ENCODE measurements around the gene NCKIPSD.
A peak's percentile ranks its signal among the peaks of the same experiment; 100 is the strongest.

The NCKIPSD gene

GRCh38 chr3:48634661-48635221 lies 51.0 kb downstream of the NCKIPSD start:
- Histone ChIP-seq H2AFZ (ENCODE audit: low read depth, low read length) (peak overlapping the region; percentile 72), H2BK5ac (ENCODE audit: low read depth, low read length, poor library complexity, severe bottlenecking) (peak overlapping the region; percentile 58), H3K4me3 (ENCODE audit: insufficient read depth in 1 of 2, low read depth in 1 of 2, low read length in 2 of 2) (peak overlapping the region; percentile 87 to 93), H3K4me2 (ENCODE audit: low read length, poor library complexity, severe bottlenecking) (peak overlapping the region; percentile 76), H4K91ac (ENCODE audit: low read length) (peak overlapping the region; percentile 78), H3K18ac (ENCODE audit: low read depth in 1 of 2, low read length in 2 of 2) (peak overlapping the region; percentile 91 to 97), H3K23ac (ENCODE audit: low read length in 2 of 2) (peak overlapping the region in 1 of 2 experiments; percentile 95), H2BK120ac (ENCODE audit: low read depth, low read length) (peak overlapping the region; percentile 7), H3K4ac (ENCODE audit: low read depth in 1 of 2, low read length in 2 of 2) (peak overlapping the region; percentile 51 to 90), H3K27me3 (ENCODE audit: control insufficient read depth in 1 of 2, insufficient read depth in 1 of 2, low read length in 2 of 2) (peaks cover 0 to 3% of the 10 kb centered on the region in 2 experiments), H3K36me3 (ENCODE audit: control insufficient read depth in 1 of 2, insufficient read depth in 2 of 2, low read depth in 1 of 2, low read length in 2 of 2) (peaks cover 38 to 48% of the 10 kb centered on the region in 2 experiments), H2AK5ac (ENCODE audit: low read length, severe bottlenecking) (peak overlapping the region; percentile 24), H3K79me1 (replicated peaks; ENCODE audit: low read length, poor library complexity, severe bottlenecking) (peaks cover 43% of the 10 kb centered on the region), H3K27ac (ENCODE audit: low read length, poor library complexity, severe bottlenecking) (peak overlapping the region; percentile 61), H3K9ac (ENCODE audit: low read length) (peak overlapping the region; percentile 92), H2BK12ac (ENCODE audit: low read length in 2 of 2) (peak overlapping the region in 1 of 2 experiments; percentile 86), H3K9me3 (ENCODE audit: control insufficient read depth, low read length) (no peaks in the 10 kb centered on the region), H3K14ac (ENCODE audit: low read length in 2 of 2) (peak overlapping the region in 1 of 2 experiments; percentile 99), H3K4me1 (ENCODE audit: control insufficient read depth, insufficient read depth, low read depth, low read length) (peaks cover 23% of the 10 kb centered on the region), H4K8ac (ENCODE audit: low read length) (peak overlapping the region; percentile 75), H2BK15ac (ENCODE audit: low read depth, poor library complexity, severe bottlenecking) (peak overlapping the region; percentile 74)
- peak; percentile 75 for DNase-seq
- under 1% methylated on average over 29 of the region's 30 CpGs for WGBS

GRCh38 chr3:48633743-48634142 lies 52.0 kb downstream of the NCKIPSD start:
- H3K4me1 ChIP-seq (ENCODE audit: control insufficient read depth, insufficient read depth, low read depth, low read length) = peaks cover 23% of the 10 kb centered on the region
- H3K14ac ChIP-seq (ENCODE audit: low read length in 2 of 2) = no peak overlapping the region
- H2BK120ac ChIP-seq (ENCODE audit: low read depth, low read length) = no peak overlapping the region
- no peak overlapping the region for H4K91ac ChIP-seq (ENCODE audit: low read length)
- H2BK12ac ChIP-seq (ENCODE audit: low read length in 2 of 2) = no peak overlapping the region
- DNase-seq = no peak
- peaks cover 0 to under 1% of the 10 kb centered on the region in 2 experiments for H3K27me3 ChIP-seq (ENCODE audit: control insufficient read depth in 1 of 2, insufficient read depth in 1 of 2, low read length in 2 of 2)
- 96% methylated on average over 2 of the region's 2 CpGs for WGBS
- H4K8ac ChIP-seq (ENCODE audit: low read length) = no peak overlapping the region
- no peak overlapping the region for H2BK5ac ChIP-seq (ENCODE audit: low read depth, low read length, poor library complexity, severe bottlenecking)
- H2AK5ac ChIP-seq (ENCODE audit: low read length, severe bottlenecking) = no peak overlapping the region
- peak overlapping the region in 1 of 2 experiments; percentile 93 for H3K4me3 ChIP-seq (ENCODE audit: insufficient read depth in 1 of 2, low read depth in 1 of 2, low read length in 2 of 2)
- no peak overlapping the region for H3K4ac ChIP-seq (ENCODE audit: low read depth in 1 of 2, low read length in 2 of 2)
- H3K79me1 ChIP-seq (replicated peaks; ENCODE audit: low read length, poor library complexity, severe bottlenecking) = peaks cover 47% of the 10 kb centered on the region
- H3K9ac ChIP-seq (ENCODE audit: low read length) = peak overlapping the region; percentile 92
- H2AFZ ChIP-seq (ENCODE audit: low read depth, low read length) = no peak overlapping the region
- H3K4me2 ChIP-seq (ENCODE audit: low read length, poor library complexity, severe bottlenecking) = no peak overlapping the region
- H3K23ac ChIP-seq (ENCODE audit: low read length in 2 of 2) = no peak overlapping the region
- no peak overlapping the region for H3K27ac ChIP-seq (ENCODE audit: low read length, poor library complexity, severe bottlenecking)
- H3K36me3 ChIP-seq (ENCODE audit: control insufficient read depth in 1 of 2, insufficient read depth in 2 of 2, low read depth in 1 of 2, low read length in 2 of 2) = peaks cover 48 to 51% of the 10 kb centered on the region in 2 experiments
- no peaks in the 10 kb centered on the region for H3K9me3 ChIP-seq (ENCODE audit: control insufficient read depth, low read length)
- peak overlapping the region; percentile 56 for H2BK15ac ChIP-seq (ENCODE audit: low read depth, poor library complexity, severe bottlenecking)
- H3K18ac ChIP-seq (ENCODE audit: low read depth in 1 of 2, low read length in 2 of 2) = no peak overlapping the region

- no peak overlapping the region for H2BK120ac ChIP-seq (ENCODE audit: low read depth, low read length)
- 98% methylated on average over 15 of the region's 15 CpGs for WGBS
- H3K27ac ChIP-seq (ENCODE audit: low read length, poor library complexity, severe bottlenecking) = no peak overlapping the region
These were observed 52.5 kb downstream of the NCKIPSD start for GRCh38 chr3:48633256-48633655.

GRCh38 chr3:48631516-48632448 lies 53.9 kb downstream of the NCKIPSD start:
- 97% methylated on average over 22 of the region's 22 CpGs for WGBS

More at GRCh38 chr3:48633256-48633655, 52.5 kb downstream of the NCKIPSD start:
- no peak overlapping the region for H2AK5ac ChIP-seq (ENCODE audit: low read length, severe bottlenecking)
- H4K91ac ChIP-seq (ENCODE audit: low read length) = no peak overlapping the region
- H2BK5ac ChIP-seq (ENCODE audit: low read depth, low read length, poor library complexity, severe bottlenecking) = no peak overlapping the region
- H3K23ac ChIP-seq (ENCODE audit: low read length in 2 of 2) = no peak overlapping the region
- no peak overlapping the region for H2AFZ ChIP-seq (ENCODE audit: low read depth, low read length)
- no peak overlapping the region for H2BK12ac ChIP-seq (ENCODE audit: low read length in 2 of 2)
- peaks cover 47% of the 10 kb centered on the region for H3K79me1 ChIP-seq (replicated peaks; ENCODE audit: low read length, poor library complexity, severe bottlenecking)
- peaks cover 51 to 56% of the 10 kb centered on the region in 2 experiments for H3K36me3 ChIP-seq (ENCODE audit: control insufficient read depth in 1 of 2, insufficient read depth in 2 of 2, low read depth in 1 of 2, low read length in 2 of 2)
- no peak overlapping the region for H2BK15ac ChIP-seq (ENCODE audit: low read depth, poor library complexity, severe bottlenecking)
- no peaks in the 10 kb centered on the region for H3K27me3 ChIP-seq (ENCODE audit: control insufficient read depth in 1 of 2, insufficient read depth in 1 of 2, low read length in 2 of 2)
- no peak overlapping the region for H3K18ac ChIP-seq (ENCODE audit: low read depth in 1 of 2, low read length in 2 of 2)
- H3K4me3 ChIP-seq (ENCODE audit: insufficient read depth in 1 of 2, low read depth in 1 of 2, low read length in 2 of 2) = no peak overlapping the region
- H3K4me1 ChIP-seq (ENCODE audit: control insufficient read depth, insufficient read depth, low read depth, low read length) = peaks cover 23% of the 10 kb centered on the region
- no peaks in the 10 kb centered on the region for H3K9me3 ChIP-seq (ENCODE audit: control insufficient read depth, low read length)
- no peak overlapping the region for H3K14ac ChIP-seq (ENCODE audit: low read length in 2 of 2)
- no peak overlapping the region for H4K8ac ChIP-seq (ENCODE audit: low read length)
- no peak overlapping the region for H3K4ac ChIP-seq (ENCODE audit: low read depth in 1 of 2, low read length in 2 of 2)
- H3K4me2 ChIP-seq (ENCODE audit: low read length, poor library complexity, severe bottlenecking) = no peak overlapping the region
- DNase-seq = no peak
- H3K9ac ChIP-seq (ENCODE audit: low read length) = no peak overlapping the region

More at GRCh38 chr3:48631516-48632448, 53.9 kb downstream of the NCKIPSD start:
- Histone ChIP-seq H3K14ac (ENCODE audit: low read length in 2 of 2) (no peak overlapping the region), H3K27ac (ENCODE audit: low read length, poor library complexity, severe bottlenecking) (no peak overlapping the region), H3K9me3 (ENCODE audit: control insufficient read depth, low read length) (no peaks in the 10 kb centered on the region), H3K9ac (ENCODE audit: low read length) (no peak overlapping the region), H2AK5ac (ENCODE audit: low read length, severe bottlenecking) (no peak overlapping the region), H2BK5ac (ENCODE audit: low read depth, low read length, poor library complexity, severe bottlenecking) (no peak overlapping the region), H3K4me3 (ENCODE audit: insufficient read depth in 1 of 2, low read depth in 1 of 2, low read length in 2 of 2) (no peak overlapping the region), H3K4me2 (ENCODE audit: low read length, poor library complexity, severe bottlenecking) (no peak overlapping the region), H3K4me1 (ENCODE audit: control insufficient read depth, insufficient read depth, low read depth, low read length) (peaks cover 23% of the 10 kb centered on the region), H2BK12ac (ENCODE audit: low read length in 2 of 2) (no peak overlapping the region), H2BK120ac (ENCODE audit: low read depth, low read length) (no peak overlapping the region), H3K23ac (ENCODE audit: low read length in 2 of 2) (no peak overlapping the region), H2BK15ac (ENCODE audit: low read depth, poor library complexity, severe bottlenecking) (no peak overlapping the region), H3K36me3 (ENCODE audit: control insufficient read depth in 1 of 2, insufficient read depth in 2 of 2, low read depth in 1 of 2, low read length in 2 of 2) (peaks cover 65 to 71% of the 10 kb centered on the region in 2 experiments), H2AFZ (ENCODE audit: low read depth, low read length) (no peak overlapping the region), H3K4ac (ENCODE audit: low read depth in 1 of 2, low read length in 2 of 2) (no peak overlapping the region), H3K18ac (ENCODE audit: low read depth in 1 of 2, low read length in 2 of 2) (no peak overlapping the region), H3K79me1 (replicated peaks; ENCODE audit: low read length, poor library complexity, severe bottlenecking) (peaks cover 50% of the 10 kb centered on the region), H3K27me3 (ENCODE audit: control insufficient read depth in 1 of 2, insufficient read depth in 1 of 2, low read length in 2 of 2) (no peaks in the 10 kb centered on the region), H4K91ac (ENCODE audit: low read length) (peak overlapping the region; percentile 11), H4K8ac (ENCODE audit: low read length) (no peak overlapping the region)
- no peak for DNase-seq

Data from mesenchymal stem cell (in vitro differentiated cells and primary cell).